Bronchial epithelial cell (primary cell): Measurements from ENCODE around the gene TBC1D9B. TPM values are rescaled to one million over a fixed set of nuclear protein-coding genes. Genes with fewer than 3 reads are reported as not detected.

ENCODE experiments used
- DNase-seq: peaks from one replicate; pipeline ENCODE4 v3.0.0-alpha.2; 2010; ENCODE audit warnings: low read depth
- FAIRE-seq: peaks from 2 replicates; lab custom pipeline; 2011; peaks lifted over from hg19 to GRCh38; lab: Jason Lieb, UNC
- H3K27me3 ChIP-seq: 2 replicates; pipeline ENCODE4 v1.5.1; 2011; ENCODE audit warnings: low read length; ENCODE audit not compliant: control insufficient read depth, insufficient read depth
- H3K36me3 ChIP-seq: 2 replicates; pipeline ENCODE4 v1.5.1; 2011; ENCODE audit warnings: low read length; ENCODE audit not compliant: control insufficient read depth, insufficient read depth
- H3K4me3 ChIP-seq: 2 replicates; pipeline ENCODE4 v1.5.1; 2011; ENCODE audit warnings: mild to moderate bottlenecking, low read depth, low read length, control low read depth
- CTCF ChIP-seq: IDR thresholded peaks from 2 replicates; pipeline ENCODE4 v1.5.1; 2011; ENCODE audit warnings: mild to moderate bottlenecking, moderate library complexity, low read length, control low read depth, inconsistent platforms; ENCODE audit not compliant: insufficient read depth, severe bottlenecking
- total RNA-seq: library from RNA; depleted of rRNA; stranded (reverse); fragments of >200 nt; gene quantifications from 2 replicates; pipeline ENCODE4 v1.2.1, GENCODE V29; 2014

Gene TBC1D9B
- total RNA-seq, 1 donor from 2014 or later, result 37.6 TPM

DNA sequence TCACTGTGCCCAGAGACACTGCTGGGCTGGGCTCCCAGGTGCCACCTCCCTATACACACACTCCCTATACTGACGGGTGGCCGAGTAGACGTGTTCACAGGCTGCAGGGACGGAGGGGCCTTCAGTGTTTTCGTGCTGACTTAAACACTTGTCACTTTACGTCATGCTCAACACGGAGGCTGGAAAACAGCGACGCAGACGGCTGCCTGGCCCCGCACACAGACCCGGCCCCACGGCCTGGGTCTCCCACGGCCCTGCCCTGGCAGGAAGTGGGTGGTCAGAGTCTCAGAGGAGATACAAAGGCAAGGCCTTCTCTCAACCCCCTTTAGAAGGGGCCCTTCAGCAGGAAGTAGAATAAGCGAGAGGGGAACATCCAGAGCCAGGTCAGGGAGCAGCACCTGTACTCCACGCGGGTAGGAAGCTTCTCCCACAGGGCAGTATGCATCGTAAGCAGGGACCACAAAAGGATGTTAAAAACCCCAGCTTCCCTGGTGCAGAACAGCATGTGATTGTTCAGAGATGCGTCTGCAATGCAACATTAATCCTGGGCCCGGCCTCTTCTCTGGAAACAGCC, 11.9 kb upstream of the TBC1D9B start:
- FAIRE-seq (peak; percentile 36), DNase-seq (no peak)
- no peak for TF ChIP-seq CTCF
- no peaks in the 10 kb centered on the region for H3K27me3 ChIP-seq
- no peaks in the 10 kb centered on the region for H3K36me3 ChIP-seq
- H3K4me3 ChIP-seq, result no peak overlapping the region

DNA sequence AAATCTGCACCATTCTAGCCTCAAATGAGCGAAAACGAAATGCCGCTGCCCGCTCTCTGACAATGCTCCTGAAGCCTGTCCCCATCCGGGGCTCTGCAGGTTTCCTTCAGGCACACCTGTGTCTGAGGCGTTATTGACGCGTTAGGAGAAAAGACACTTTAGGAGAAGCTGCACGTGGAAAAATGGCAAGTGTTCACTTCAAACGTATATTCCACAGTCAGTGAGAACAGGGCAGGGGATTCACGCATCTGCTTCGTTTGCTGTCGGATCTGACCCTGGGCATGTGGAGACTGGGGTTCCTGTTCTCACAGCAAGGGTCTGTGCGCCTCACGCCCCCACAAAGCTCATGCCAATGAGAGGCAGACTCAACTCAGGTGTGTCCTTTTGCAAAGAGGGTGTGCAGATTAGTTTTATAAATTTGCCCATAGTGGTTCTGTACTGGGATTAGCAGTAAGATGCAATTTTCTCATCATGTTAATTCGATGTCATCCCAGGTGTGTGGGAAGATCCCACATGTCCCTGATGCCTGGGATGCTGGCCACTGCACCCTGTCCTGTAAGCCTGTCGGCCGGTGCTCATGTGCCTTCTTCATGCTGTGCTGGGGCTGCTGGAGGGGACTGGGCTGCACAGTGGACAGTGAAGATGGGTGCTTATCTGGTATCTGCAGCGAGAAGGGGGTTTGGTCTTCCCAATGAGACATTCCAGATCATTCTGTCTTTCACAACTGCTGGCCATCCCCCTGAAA, 11.2 kb upstream of the TBC1D9B start:
- no peak for DNase-seq
- no peak for TF ChIP-seq CTCF
- H3K27me3 ChIP-seq, result no peaks in the 10 kb centered on the region
- no peaks in the 10 kb centered on the region for H3K36me3 ChIP-seq
- FAIRE-seq, result peak; percentile 73
- no peak overlapping the region for H3K4me3 ChIP-seq

DNA sequence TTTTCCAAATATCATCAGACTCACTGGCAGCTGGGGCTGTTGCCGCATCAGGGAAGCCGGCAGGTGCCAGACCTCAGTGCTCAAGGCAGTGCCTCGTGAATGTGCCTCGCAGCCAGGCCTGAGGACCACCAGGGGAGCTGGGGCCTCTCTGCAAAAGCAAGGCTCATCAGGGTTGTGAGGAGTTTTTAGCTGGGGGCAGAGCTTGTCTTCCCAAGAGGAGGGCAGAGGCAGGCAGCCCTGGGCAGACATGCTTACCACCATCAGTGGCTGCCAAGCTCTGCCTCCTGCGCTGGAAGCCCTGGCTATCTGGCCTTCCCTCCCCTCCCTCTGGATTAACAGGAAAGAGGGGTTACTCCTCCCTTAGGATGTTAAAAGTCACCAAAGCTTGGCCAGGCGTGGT, 8.8 kb upstream of the TBC1D9B start:
- no peaks in the 10 kb centered on the region for H3K27me3 ChIP-seq
- DNase-seq (no peak), FAIRE-seq (no peak)
- no peaks in the 10 kb centered on the region for H3K36me3 ChIP-seq
- no peak for TF ChIP-seq CTCF
- no peak overlapping the region for H3K4me3 ChIP-seq

- no peak for TF ChIP-seq CTCF
- Histone ChIP-seq H3K36me3 (no peaks in the 10 kb centered on the region), H3K27me3 (no peaks in the 10 kb centered on the region), H3K4me3 (no peak overlapping the region)
- DNase-seq (no peak), FAIRE-seq (no peak)
These were observed 7.8 kb upstream of the TBC1D9B start for GRCh38 chr5:179915406-179915935.

- H3K4me3 ChIP-seq, result no peak overlapping the region
- no peaks in the 10 kb centered on the region for H3K36me3 ChIP-seq
- FAIRE-seq (peak; percentile 100), DNase-seq (peak; percentile 95)
- no peak for TF ChIP-seq CTCF
- no peaks in the 10 kb centered on the region for H3K27me3 ChIP-seq
These were observed 6.5 kb upstream of the TBC1D9B start for GRCh38 chr5:179914032-179914755.
